Cerebellar cortex (tissue), 1 donor: ENCODE results near the gene CTNND2.
"Not testable (repeated sequence)": the region's sequence is repeated elsewhere in the genome, so short reads cannot be mapped to it uniquely, and the experiment has no call there.

Experiments
- DNase-seq: peaks from one replicate; pipeline ENCODE4 v3.0.0-alpha.2; 2015; ENCODE audit warnings: low spot score

The CTNND2 gene

GRCh38 chr5:11675184-11675583, 229.1 kb downstream of the CTNND2 start:
- no peak for DNase-seq

- DNase-seq, result no peak
Observed at GRCh38 chr5:11672385-11673085, 231.7 kb downstream of the CTNND2 start.

GRCh38 chr5:11658376-11658775, 245.9 kb downstream of the CTNND2 start:
- no peak for DNase-seq

DNA sequence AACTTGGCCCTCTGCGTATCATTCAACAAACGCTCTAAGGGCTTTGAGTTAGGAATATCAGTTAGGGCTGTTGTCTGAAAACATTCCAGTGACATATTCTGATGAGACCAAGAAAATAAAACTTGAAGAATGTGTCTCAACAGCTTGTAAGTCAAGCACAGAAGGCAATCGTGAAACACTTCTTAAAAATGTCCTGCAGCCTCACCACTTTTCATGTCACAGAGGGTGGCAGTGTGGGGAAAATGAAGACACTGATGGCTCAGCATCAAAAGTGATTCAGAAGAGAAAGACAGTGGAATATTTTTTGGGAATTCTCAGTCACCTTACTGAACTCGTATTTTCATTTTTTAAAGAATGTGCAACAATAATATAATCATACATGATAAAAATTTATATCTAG, 247.3 kb downstream of the CTNND2 start:
- DNase-seq, result peak; percentile 26

DNA sequence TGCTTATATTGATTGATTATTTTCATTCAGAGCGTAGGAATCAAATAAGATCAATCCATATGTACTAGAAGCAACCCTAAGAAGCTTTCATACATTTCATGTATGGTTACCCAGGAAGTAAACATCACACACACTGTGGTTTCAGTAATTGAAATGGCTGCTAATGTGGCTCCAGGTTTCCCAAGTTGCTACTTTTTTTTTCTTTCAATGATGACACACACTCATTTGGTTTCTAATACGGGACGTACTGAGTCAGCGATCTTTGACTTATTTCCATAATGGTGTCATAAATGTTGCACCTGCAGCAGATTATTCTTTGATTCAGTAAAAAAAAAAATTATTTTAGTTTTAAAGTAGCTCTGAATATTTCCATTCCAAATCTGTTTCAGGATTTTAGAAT, 248.6 kb downstream of the CTNND2 start:
- no peak for DNase-seq

GRCh38 chr5:11650936-11651335, 253.3 kb downstream of the CTNND2 start:
- DNase-seq, result no peak

DNA sequence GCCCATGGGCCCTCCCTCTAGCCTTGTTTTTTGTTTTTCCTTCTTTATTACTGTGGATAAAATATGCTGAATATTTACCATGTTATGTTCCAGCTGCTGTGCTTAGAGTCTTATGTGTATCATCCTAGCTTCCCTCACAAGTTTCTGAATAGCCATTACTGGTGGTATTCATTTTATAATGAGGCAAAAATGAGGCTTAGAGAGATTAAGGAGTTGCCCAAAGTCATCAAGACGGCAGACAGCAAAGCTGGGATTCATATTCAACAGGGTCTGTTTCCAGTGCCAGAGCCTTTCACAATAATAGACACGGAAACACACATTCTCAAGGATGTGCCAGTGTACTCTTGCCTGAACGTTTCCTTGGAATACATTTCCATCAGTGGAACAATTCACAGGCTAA, 258.1 kb downstream of the CTNND2 start:
- no peak for DNase-seq

DNA sequence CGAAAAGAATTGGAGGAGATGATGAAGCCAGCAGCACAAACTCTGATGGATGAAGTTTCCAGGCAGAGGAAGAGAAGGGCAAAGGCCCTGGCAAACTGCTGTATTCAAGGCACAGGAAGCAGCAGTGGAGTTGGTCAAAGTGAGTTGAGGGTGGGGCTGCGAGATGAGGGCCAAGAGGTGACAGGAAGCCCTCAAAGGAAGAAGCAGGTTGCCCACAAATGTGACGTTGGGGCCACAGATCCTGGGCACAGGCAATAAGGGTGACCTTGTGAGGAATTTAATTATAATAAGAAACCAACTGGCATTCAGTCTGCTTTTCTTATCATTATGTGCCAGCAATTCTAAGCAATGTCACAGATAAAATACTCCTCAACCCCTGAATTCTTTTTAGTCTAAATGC, 261.8 kb downstream of the CTNND2 start:
- no peak for DNase-seq

GRCh38 chr5:11640158-11640873, 263.9 kb downstream of the CTNND2 start:
- no peak for DNase-seq

GRCh38 chr5:11622785-11623184, 281.5 kb downstream of the CTNND2 start:
- no peak for DNase-seq

GRCh38 chr5:11620172-11620571, 284.1 kb downstream of the CTNND2 start:
- DNase-seq, result no peak

DNA sequence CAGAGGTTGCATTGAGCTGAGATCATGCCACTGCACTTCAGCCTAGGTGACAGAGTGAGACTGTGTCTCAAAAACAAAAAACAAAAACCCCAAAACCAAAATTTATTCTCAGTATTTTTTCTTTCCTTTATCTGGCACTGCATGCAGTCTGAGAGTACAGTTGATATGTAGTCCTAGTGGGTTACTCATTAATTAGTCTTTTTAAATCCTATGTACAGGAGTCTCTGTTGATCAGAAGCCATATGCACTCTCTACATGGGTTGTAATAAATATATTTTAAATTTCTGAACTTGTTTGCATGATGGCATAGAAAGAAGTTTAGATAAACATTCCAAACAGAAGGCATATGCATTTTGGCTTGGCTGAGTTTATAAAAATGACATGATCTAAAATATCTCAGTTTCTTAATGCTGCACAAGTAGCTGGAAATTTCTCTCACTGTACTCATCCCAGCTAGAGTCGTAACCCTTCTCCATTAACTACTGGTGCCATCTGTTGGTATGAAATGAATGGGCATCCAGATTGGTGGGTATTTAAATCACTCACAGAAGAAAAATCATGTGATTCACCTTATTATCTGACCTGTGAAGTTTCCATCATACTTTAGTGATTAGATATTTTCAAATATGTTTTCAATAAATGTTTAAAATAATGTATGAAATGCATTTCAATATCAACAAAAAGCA, 284.8 kb downstream of the CTNND2 start:
- DNase-seq, result peak; percentile 66

DNA sequence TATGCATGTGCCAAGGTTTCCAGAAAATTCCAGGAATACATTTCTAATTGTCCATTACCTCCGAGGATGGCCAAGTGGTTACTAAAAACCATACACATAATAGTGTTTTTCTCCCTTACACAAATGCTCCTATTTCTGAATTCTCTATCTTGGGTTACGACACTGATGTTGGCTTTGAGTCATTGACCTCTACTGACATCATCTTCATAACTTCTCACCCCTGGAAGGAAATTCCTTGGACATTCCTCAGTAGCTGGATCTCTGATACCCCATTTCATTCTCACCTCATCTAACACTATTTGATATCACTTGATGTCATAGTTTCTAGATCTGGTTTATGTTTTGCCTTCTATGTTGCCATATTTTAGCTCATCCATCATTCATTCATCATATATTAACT, 287.2 kb downstream of the CTNND2 start:
- DNase-seq, result no peak

GRCh38 chr5:11616624-11617023, 287.6 kb downstream of the CTNND2 start:
- DNase-seq, result not testable (repeated sequence)

DNA sequence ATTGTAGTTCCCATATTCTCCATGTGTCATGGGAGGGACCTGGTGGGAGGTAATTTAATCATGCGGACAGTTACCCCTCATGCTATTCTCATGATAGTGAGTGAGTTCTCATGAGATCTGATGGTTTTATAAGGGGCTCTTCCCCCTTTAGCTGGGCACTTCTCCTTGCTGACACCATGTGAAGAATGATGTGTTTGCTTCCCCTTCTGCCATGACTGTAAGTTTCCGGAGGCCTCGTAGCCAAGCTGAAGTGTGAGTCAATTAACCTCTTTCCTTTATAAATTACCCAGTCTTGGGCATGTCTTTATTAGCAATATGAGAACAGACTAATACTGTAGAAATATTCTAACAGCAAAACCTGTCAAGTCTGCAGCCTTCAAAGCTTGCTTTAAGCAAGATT, 293.2 kb downstream of the CTNND2 start:
- DNase-seq, result no peak

- no peak for DNase-seq
Observed at GRCh38 chr5:11609570-11610303, 294.5 kb downstream of the CTNND2 start.

DNA sequence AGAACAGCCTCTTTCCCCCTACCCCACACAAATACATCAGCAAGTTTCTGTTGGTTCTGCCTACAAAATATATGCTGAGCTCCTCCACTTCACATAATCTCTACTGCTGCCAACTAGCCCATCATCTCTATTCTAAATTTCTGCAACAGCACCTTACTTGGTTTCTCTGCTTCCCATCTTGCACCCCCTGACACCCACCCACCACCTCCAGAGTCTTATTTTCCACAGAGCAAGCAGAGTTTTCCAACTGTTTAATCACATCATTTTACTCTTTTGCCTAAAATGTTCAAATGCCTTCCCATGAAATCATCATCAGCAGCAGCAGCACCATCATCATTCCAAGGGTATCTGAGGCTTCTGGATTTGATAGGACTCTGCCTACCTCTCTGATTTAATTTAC, 295.7 kb downstream of the CTNND2 start:
- DNase-seq, result no peak

- DNase-seq, result no peak
Observed at GRCh38 chr5:11607944-11608483, 296.2 kb downstream of the CTNND2 start.

- DNase-seq, result no peak
Observed at GRCh38 chr5:11602298-11602697, 301.9 kb downstream of the CTNND2 start.

DNA sequence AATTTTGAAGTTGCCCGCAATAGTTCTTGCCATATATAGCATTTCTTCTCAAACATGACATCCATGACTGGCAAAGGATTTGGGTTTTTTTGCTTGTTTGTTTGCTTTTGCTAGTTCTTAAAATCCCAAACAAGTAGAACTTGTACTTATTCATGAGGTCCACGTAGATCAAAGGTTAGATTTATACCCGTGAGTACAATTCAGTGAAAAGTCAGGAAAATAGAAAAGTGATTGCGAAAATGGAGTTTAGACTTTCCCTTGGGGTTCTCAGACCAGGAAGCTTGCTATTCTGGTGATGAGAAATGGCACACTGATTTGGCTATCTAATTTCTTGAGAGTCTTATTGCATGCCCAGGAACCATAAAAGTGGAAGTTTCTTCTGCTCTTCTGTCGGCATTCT, 304.7 kb downstream of the CTNND2 start:
- DNase-seq, result no peak

DNA sequence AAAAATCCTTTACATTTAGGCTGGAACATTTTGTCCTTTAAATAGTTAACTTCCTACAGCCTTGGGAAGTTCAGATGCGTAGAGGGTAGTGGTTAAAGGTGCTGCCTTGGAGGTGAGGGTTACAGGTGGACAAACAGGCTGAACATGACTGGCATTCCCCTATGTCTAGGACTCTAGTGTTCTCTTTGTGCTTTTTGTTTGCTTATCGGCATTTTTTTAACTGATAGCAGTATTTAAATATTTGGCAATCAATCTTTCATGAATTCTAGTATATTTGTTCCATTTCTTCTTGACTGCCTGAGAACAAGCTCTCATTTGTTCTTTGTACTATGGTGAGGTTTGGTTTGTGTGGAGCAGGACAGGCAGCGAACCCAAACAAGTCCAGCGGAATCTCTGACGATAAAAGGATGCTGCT, 307.6 kb downstream of the CTNND2 start:
- DNase-seq, result no peak

GRCh38 chr5:11596185-11596584, 308.1 kb downstream of the CTNND2 start:
- no peak for DNase-seq
